NCI-H2196 treated with DMSO at 0.1 percent for 48 hours (cell line): ENCODE measurements around the gene PSMD8.
"Not testable (repeated sequence)": the region's sequence is repeated elsewhere in the genome, so short reads cannot be mapped to it uniquely, and the experiment has no call there.

Experiments
- DNase-seq: peaks from one replicate; lab custom pipeline; 2025; ENCODE audit not compliant: unreplicated experiment; lab: John Stamatoyannopoulos, UW

The PSMD8 gene

DNA sequence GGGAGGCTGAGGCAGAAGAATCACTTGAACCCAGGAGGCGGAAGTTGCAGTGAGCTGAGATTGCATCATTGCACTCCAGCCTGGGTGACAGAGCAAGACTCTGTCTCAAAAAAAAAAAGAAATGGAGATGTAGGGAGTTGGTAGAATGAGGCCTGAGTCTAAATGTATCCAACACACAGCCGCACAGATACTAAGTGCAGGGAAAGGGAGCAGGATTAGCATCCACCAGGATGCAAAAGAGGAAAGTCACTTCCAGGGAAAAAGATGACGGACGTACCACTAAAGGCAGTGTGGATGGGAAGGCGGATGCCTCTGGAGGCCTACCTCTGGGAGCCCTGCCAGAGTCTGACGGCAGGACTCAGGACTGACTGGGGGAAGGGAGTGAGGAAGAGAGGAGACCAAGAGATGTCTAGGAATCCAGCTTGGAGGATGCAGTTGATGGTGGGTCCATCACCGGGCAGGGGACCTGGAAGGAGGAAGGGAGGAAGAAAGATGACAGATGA, 35.3 kb downstream of the PSMD8 start:
- DNase-seq = no peak

DNA sequence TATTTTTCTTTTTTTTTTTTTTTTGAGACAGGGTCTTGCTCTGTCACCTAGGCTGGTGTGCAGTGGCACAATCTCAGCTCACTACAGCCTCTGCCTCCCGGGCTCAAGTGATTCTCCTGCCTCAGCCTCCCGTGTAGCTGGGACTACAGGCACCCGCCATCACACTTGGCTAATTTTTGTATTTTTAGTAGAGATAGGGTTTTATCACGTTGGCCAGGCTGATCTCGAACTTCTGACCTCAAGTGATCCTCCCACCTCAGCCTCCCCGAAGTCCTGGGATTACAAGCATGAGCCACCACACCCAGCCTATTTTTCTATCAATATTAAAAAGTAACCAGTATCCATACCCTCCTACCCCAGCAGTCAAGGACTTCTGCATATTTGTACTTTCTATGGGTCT, 36.0 kb downstream of the PSMD8 start:
- DNase-seq = not testable (repeated sequence)

DNA sequence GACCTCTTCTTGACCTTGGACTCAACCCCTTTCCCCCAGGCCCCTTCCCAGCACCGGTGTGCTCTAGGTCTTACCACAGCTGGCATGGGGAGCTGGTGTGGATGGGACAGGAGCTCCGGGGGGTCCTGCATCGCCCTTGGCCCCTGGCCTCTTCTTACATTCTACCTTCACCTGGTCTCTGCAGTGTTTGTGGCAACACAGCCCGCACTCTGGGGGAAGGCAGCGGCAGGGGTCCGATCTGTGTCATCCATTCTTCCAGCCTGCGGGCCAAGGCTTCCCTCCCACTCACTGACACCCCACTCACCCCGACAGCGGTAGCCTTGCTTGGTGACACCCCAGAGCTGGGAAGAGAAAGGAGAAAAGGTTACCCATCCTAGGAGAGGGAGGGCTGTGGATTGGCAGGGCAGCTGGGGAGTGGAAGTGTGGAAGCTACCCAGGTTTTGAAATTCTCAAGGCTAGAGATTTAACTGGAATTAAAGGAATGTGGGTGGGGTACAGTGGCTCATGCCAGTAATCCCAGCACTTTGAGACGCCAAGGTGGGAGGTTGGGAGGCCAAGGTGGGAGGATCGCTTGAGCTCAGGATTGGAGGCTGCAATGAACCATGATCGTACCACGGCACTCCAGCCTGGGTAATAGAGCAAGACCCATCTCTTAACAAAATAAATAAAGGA, 36.8 kb downstream of the PSMD8 start:
- no peak for DNase-seq

DNA sequence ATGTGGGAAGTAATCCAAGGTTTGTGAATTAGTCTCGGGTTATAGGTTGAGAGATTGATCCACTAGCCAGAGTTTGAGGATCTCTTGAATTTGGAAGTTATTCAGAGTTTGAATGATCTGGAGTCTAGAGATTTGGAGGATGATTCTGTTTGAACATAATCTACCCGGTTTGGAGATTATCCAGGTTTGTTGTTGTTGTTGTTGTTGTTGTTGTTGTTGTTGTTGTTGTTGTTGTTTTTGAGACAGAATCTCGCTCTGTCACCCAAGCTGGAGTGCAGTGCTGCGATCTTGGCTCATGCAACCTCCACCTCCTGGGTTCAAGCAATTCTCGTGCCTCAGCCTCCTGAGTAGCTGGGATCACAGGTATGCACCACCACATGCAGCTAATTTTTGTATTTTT, 37.5 kb downstream of the PSMD8 start:
- not testable (repeated sequence) for DNase-seq

DNA sequence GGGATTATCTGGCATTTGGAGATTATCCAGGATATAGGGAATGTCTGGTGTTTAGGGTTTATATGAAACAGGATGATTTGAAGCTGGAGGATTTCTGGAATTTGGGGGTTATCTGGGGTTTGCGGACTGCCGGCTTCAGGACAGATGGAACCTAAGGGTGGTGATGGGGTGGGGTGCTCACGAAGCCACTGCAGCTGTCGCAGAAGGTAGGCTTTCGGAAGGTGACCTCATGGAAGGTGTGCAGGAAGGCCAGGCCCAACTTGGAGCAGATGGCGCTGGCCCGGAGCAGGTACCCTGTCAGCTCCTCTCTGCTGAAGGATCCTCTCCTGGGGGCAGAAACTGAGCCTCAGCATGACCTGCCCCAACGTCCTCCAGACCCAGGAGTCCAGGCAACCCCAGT, 38.1 kb downstream of the PSMD8 start:
- DNase-seq = no peak

DNA sequence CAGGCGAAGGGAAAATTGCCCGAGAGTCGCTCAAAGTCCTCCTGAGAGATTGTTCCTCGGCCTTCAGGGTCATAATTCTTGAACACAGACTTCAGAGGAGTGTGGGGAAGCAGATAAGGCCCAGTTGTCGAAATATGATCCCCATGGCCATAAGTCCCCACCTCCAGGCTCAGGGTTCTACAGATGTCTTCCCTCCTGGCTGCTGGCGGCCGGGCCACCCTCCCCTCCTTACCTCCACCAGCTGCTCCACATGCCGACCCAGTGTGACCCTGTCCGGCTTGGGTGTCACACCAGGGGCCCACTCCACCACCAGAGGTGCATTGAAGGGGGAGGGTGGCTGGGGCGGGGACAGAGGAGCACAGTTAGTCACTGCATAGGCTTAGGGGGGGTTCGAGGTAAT, 38.6 kb downstream of the PSMD8 start:
- DNase-seq = no peak

DNA sequence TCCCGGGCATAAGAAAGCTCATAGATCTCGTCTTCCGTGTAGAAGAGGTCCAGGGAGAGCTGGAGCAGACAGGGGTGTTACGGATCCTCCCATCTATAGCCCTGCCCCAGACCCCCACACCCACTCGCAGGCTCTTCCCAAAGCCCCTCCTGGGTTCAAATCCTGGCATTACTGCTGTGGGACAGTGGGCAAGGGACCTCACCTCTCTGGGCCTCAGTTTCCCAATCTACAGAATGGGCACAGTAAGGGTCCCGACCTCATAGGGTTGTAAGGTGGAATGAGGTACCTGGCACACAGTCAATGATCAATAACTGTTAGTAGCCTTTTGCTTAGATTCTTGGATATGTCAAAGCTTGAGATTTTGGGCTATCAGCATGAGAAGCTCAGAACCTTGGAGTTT, 39.0 kb downstream of the PSMD8 start:
- DNase-seq = no peak

DNA sequence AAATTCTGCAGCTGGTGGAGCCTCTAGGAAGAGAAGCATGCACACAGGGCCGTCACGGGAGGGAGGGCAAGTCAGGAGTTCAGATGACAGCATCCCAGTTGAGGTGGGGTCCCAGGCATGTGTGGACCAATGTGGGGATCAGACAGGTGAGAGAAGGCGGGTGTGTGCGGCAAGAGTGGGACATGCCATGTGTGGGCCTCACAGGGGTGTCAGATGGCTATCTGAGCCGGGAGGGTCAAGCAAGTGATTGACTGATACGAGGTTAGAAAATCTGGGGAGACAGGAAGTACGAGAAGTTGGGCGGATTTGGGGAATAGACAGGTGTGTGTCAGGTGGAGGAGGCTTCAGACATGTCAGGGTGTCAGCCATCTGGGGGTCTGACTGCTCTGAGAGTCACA, 42.8 kb downstream of the PSMD8 start:
- no peak for DNase-seq

DNA sequence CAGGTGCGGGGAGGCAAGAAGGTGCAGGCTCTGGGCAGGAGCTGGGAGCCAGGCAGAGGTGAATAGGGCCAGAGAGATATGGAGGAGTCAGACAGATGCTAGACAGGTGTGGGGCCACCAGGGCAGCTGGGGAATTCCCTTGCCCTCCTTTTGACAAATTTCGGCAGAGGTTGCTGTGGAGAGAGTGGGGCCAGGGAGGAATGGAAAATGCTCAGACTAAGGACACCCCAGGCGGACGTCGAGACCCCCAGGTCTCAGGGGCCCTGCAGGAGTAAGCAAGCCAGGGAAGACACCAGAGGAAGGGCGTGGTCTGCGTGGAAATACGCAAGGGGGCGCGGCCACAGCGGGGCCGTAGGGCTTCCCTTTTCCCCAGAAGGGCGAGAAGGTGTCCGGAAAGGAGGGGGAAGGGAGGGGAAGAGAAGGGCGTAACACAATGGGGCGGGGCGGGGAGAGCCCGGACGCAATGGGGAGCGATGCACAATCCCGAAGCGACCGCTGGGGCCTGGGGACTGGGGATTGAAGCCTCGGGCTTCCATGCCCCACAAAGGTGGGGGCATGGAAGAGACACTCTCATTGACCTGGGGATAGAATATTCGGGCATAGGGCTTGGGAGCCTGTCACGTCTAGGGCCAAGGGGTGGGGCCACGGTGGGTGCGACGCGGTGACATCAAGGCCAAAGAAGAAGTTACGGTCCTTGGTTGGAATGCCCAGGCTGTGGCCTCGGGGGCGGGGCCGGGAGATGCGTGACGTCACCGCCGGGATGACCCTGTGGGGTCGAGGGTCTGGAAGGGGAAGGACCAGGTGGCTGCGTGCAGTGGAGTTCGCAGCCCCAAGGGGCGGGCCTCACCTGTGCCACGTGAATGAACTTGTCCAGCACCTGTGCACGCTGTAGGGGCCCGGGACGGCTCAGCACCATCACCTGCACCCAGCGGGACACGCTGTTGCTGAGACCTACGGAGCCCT, 43.5 kb downstream of the PSMD8 start:
- DNase-seq = no peak

DNA sequence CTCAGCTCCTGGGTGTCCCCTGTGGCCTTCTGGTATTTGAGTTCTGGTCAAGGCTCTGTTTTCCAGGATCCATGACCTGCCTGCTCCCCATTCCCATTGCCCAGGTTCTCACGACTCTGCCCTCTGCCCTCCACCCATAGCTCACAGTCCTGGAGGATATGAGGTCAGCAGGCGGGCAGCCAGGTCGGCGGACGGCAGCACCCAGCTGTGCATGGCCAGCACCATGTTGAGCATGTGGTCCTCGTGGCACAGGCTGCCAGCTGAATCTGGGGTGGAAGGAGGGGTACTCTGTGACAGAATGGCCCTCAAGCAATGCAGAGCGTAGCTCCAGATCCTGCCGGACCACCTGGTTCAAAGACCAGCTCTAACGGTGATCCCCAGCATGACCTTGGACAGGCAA, 46.6 kb downstream of the PSMD8 start:
- no peak for DNase-seq

DNA sequence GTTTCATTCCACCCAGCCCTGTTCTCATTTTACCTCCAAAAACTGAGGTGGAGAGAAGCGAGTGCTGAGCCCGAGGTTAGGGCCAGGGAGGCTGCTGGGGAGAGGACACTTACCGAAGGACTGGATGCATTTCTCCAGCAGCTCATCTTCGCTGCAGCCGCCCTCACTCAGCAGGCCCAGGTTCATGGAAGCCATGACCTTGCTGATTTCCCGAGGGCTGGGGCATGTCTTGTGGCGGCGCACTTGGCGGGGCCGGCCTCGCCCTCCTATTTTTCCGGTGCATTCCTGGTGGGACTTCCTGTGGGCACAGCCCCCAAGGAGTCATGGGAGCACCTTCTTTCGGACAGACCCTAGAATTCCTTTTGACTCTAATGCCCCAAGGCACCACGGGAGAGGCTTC, 47.5 kb downstream of the PSMD8 start:
- DNase-seq = no peak

DNA sequence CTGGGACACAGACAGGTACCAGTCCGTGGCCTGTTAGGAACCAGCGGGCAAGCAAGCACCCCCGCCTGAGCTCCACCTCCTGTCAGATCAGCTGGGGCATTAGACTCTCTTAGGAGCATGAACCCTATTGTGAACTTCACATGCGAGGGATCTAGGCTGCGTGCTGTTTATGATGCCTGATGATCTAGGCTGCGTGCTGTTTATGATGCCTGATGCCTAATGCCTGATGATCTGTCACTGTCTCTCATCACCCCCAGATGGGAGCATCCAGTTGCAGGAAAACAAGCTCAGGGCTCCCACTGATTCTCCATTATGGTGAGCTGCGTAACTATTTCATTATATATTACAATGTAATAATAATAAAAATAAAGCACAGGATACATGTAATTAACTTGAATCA, 48.1 kb downstream of the PSMD8 start:
- DNase-seq = no peak

DNA sequence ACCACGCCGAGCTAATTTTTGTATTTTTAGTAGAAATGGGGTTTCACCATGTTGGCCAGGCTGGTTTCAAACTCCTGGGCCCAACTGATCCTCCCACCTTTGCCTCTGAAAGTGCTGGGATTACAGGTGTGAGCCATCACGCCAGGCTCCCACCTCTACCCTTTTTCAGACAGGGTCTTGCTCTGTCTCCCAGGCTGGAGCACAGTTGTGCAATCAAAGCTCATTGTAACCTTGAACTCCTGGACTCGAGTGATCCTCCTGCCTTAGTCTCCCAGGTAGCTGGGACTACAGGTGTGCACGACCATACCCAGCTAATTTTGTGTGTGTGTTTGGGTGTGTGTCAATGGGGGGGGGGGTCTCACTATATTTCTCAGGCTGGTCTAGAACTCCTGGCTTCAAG, 49.9 kb downstream of the PSMD8 start:
- no peak for DNase-seq

DNA sequence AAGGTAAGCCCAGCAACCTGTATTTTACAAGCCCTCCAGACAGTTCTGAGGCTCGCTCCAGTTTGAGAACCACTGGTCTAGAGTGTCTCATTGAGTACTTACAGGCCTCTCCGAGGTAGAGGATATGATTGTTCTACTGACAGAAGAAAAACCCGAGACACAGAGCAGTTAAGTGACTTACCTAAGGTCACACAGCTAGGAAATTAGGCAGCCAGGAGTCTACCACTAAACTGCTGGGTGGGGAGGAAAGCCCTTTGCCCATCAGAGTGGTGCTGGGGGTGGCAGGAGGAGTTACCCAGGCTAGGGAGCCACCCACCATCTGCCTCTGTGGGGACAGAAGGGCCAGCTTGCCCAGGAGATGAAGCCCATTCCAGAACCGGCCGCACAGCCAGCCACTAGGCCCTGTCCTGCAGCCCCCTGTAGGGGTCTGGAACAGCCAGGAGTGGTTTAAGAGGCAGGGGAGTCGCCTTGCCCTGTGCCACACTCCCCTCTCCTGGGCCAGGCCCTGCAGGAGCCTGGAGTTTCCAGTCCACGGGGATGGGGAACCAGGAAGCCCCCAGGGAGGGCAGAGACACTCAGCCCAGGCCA, 50.9 kb downstream of the PSMD8 start:
- DNase-seq = no peak

DNA sequence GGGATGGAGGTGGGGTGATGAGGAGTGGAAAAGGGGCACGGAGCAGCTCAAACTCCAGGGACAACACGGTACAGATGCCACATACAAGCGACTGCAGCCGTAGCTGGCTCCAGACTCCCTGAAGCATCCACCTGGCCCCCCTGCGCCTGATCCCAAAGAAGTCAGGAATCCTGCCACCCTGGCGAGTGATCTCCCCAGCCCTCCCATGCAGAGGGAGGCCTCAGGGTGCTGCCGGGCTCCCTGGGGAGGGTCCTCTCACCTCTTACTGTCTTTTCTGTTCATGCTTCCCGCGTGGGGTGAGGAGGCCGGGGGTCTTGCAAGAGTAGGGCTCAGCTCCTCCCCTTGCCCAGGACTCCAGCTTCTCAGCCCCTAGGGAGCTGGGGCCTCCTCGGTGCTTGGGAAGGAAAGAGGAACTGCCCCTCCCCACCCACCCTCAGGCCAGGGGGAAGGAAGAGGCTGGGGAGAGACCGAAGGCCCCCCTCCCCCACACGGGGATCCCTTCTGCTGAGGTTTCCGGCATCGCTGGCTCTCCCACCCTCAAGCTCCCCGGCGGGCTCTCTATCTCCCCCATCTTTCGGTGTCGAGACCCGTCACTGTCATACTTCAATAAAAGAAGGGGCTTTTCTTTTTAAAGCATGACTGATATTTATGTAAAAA, 51.6 kb downstream of the PSMD8 start, which contains the start of gene RASGRP4:
Gene RASGRP4, minus strand, starts transcription at position 410 of the 657 bp plus-strand sequence. Its CDS starts 128 bp downstream, at position 282.
- DNase-seq = no peak

DNA sequence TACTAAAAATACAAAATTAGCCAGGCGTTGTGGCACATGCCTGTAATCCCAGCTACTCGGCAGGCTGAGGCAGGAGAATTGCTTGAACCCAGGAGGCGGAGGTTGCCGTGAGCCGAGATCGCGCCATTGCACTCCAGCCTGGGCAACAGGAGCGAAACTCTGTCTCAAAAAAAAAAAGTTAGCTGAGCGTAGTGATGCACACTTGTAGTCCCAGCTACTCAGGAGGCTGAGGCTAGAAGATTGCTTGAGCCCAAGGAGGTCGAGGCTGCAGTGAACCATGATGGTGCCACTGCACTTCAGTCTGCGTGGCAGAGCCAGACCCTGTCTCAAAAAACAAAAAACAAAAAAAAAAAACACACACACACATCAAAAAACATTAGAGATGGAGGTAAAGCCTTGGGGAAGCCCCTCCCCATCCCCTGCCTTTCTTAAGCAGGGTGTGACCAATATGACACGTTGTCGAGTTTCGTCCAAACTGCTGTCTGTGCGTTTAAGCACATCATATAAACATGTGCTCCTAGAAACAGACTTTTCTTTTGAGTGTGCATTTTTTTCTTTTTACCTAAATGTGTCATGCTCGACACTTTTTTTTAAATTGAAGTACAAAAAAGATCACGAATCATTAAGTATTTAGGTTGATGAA, 52.8 kb downstream of the PSMD8 start:
- not testable (repeated sequence) for DNase-seq

DNA sequence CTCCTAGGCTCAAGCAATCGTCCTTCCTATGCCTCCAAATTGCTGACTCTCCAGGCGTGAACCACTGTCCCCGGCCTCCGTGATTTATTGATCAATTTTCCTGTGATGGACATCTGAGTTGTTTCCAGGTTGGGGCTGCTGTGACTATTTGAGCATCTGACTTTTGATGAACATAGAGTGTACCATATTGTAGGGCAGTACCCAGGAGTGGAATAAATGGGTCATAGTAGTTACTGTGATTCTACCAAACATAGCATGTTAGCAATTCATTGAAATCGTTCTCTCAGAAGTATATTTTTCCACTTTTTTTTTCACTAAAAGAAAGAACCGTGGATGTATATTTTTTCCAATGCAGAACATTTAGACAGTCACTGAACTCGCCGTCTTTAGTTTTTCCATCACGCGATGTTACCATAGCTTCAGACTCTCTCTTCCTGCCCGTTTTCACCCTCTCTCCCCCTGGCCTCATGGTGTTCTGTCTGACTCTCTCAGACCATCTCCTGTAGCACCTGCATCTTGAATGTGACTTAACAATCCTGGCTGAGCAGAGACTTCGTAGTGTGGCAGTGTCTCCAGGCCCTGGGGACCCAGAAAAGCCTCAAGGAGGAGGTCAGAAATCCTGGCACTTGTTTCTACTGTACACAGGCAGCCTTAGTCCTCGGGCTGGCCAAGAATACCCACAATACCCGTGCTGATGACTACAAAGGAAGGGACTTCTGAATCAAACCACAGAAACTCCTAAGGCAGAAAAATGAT, 54.9 kb downstream of the PSMD8 start:
- no peak for DNase-seq

DNA sequence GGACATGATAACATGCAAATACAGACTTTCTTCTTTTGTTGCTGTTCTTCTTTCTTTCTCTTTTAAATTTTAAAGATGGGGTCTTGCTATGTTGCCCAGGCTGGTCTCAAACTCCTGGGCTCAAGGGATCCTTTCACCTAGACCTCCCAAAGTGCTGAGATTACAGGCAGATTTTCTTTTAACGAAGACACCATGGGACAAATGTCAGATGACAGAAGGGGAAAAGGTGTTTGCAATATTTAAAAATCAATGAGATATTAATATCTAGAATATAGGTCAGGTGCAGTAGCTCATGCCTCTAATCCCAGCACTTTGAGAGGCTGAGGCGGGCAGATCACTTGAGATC, 55.4 kb downstream of the PSMD8 start:
- no peak for DNase-seq

DNA sequence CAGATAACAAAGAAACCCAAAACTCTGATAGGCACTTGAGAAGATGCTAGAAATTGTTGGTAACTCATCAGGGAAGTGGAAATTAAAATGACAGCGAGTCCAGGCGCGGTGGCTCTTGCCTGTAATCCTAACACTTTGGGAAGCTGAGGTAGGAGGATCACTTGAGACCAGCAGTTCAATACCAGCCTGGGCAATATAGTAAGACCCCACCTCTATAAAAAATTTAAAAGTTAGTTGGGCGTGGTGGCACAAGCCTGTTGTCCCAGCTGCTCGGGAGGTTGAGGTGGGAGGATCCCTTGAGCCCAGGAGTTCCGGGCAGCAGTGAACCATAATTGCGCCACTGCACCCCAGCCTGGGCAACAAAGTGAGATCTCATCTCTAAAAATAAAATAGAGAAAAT, 56.6 kb downstream of the PSMD8 start:
- DNase-seq = no peak

DNA sequence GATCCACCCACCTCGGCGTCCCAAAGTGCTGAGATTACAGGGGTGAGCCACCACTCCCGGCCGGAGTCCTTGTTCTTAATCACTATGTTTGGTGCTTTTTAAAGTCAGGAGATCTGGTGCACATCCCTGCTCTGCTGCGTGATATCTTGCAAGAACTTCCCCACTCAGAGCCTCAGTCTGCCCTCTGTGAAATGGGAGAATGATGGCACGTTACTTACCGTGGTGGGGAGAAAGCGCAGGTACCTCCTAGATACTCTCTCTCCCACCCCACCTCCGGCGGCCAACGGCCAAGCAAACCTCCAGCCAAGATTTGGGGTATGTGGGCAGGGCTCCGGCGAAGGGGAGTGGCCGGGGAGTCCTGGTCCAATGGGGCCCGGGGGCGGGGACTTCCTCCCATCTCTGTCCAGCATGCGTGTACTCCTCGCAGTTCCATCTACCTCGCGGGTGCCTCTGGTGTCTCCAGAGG, 58.9 kb downstream of the PSMD8 start, which contains the start of gene RYR1:
Gene RYR1, plus strand, starts transcription at position 424 of the 466 bp plus-strand sequence. CDS start 139 bp downstream, outside the sequence.
- DNase-seq = no peak
